Stimulated activated CD4-positive, alpha-beta T cell treated with anti-CD3 and anti-CD28 coated beads, Interleukin-1b, Interleukin-23, amount 100 ng/mL, for 4 hours (primary cell): ENCODE measurements around the gene FCN2.

Source experiments
- DNase-seq, 2 donors: peaks; one replicate each; pipeline ENCODE4 v3.0.0-alpha.2; 2020; ENCODE audit warnings: low read depth in 2 of 2

The FCN2 gene

GRCh38 chr9:134880484-134881312, at the start of gene FCN2:
FCN2 (plus strand) TSS chr9:134880810; CDS start chr9:134880822, 12 bp downstream.
- no peak for DNase-seq

GRCh38 chr9:134830926-134831720, 49.5 kb upstream of the FCN2 start:
- no peak for DNase-seq

- DNase-seq = no peak
Measured at GRCh38 chr9:134832471-134832870, 48.1 kb upstream of the FCN2 start.

- no peak for DNase-seq
Measured at GRCh38 chr9:134833294-134833880, 47.2 kb upstream of the FCN2 start.

- no peak for DNase-seq
Measured at GRCh38 chr9:134834217-134834956, 46.2 kb upstream of the FCN2 start.

GRCh38 chr9:134834957-134835419, 45.6 kb upstream of the FCN2 start:
- no peak for DNase-seq

GRCh38 chr9:134835448-134835847, 45.2 kb upstream of the FCN2 start:
- DNase-seq = no peak

GRCh38 chr9:134835987-134836386, 44.6 kb upstream of the FCN2 start:
- no peak for DNase-seq

- DNase-seq = no peak
Measured at GRCh38 chr9:134836406-134836970, 44.1 kb upstream of the FCN2 start.

- DNase-seq = no peak
Measured at GRCh38 chr9:134837529-134837928, 43.1 kb upstream of the FCN2 start.

GRCh38 chr9:134838651-134839454, 41.8 kb upstream of the FCN2 start:
- no peak for DNase-seq

GRCh38 chr9:134839455-134840125, 41.0 kb upstream of the FCN2 start:
- DNase-seq = no peak

- no peak for DNase-seq
Measured at GRCh38 chr9:134840511-134840910, 40.1 kb upstream of the FCN2 start.

GRCh38 chr9:134841180-134841904, 39.3 kb upstream of the FCN2 start:
- no peak for DNase-seq

- DNase-seq = no peak
Measured at GRCh38 chr9:134842321-134842720, 38.3 kb upstream of the FCN2 start.

- no peak for DNase-seq
Measured at GRCh38 chr9:134843740-134844139, 36.9 kb upstream of the FCN2 start.

- DNase-seq = no peak
Measured at GRCh38 chr9:134844821-134845220, 35.8 kb upstream of the FCN2 start.

GRCh38 chr9:134846187-134846586, 34.4 kb upstream of the FCN2 start:
- no peak for DNase-seq

- no peak for DNase-seq
Measured at GRCh38 chr9:134846699-134847098, 33.9 kb upstream of the FCN2 start.
